Measurements from ENCODE around the gene HLA-F. TPM values are rescaled to one million over a fixed set of nuclear protein-coding genes. Genes with fewer than 3 reads are reported as not detected.

The HLA-F gene
- polyA plus RNA-seq, 1 donor from 2014 or later: 393 TPM

- peaks cover 3 to 16% (median 7%) of the 10 kb centered on the region in 3 donors for H3K4me1 Mint-ChIP-seq
These were observed 34.6 kb downstream of the HLA-F start for GRCh38 chr6:29757701-29758293.

DNA sequence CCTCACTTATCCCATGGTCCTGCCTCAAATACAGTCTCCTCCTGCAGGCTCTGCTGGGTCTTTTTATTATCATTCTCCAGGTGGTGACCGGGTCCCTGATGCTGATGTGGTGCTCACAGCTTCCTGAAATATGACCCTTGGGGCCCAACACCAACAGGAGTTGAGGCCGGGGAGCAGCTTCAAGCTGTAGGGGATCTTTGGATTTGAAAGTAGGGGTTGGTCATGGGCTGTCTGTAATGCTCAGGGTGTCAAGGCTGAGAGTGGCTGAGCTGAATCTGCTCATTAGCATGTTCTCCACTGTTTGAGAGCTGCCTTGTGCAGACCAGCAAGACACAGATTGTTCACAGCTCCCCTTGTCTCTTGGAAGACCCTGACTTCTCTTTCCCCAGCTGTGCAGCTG lies 35.5 kb downstream of the HLA-F start:
- Mint-ChIP-seq H3K27ac (no peak overlapping the region), H3K4me3 (peak overlapping the region in 1 of 4 donors; percentile 7), H3K36me3 (no peaks in the 10 kb centered on the region), H3K27me3 (peaks cover 44% of the 10 kb centered on the region), H3K9me3 (no peaks in the 10 kb centered on the region), H3K4me1 (peaks cover 0 to 10% (median 4%) of the 10 kb centered on the region in 3 donors)

More at GRCh38 chr6:29757701-29758293, 34.6 kb downstream of the HLA-F start:
- H3K27ac Mint-ChIP-seq: peak overlapping the region in 1 of 3 donors; percentile 87
- peaks cover 45% of the 10 kb centered on the region for H3K27me3 Mint-ChIP-seq
- H3K4me3 Mint-ChIP-seq: no peak overlapping the region
- no peaks in the 10 kb centered on the region for H3K9me3 Mint-ChIP-seq
- H3K36me3 Mint-ChIP-seq: no peaks in the 10 kb centered on the region

GRCh38 chr6:29759457-29759856 lies 36.2 kb downstream of the HLA-F start:
- Mint-ChIP-seq H3K36me3 (no peaks in the 10 kb centered on the region), H3K27ac (no peak overlapping the region), H3K4me1 (peaks cover 0 to 9% (median 4%) of the 10 kb centered on the region in 3 donors), H3K4me3 (no peak overlapping the region), H3K9me3 (no peaks in the 10 kb centered on the region), H3K27me3 (peaks cover 44% of the 10 kb centered on the region)

DNA sequence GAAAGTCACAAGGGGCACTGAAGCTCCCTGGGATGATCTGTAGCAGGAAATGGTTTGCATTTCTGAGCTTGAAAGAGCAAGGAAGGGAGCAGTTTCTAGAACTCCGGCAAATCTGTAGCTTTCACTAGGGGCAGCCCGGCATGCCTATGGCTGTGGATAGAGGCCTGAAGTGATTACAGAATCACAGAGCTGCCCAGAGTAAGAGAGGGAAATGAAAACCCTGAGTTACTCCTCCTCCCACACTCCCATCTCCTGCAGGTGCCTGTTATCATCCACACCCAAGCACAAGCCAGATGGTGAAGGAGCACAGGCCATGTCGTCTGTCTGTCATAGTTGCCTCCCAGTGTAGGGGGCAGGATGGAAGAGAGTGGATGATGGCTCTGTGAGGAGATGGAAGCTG lies 37.1 kb downstream of the HLA-F start:
- H3K36me3 Mint-ChIP-seq: no peaks in the 10 kb centered on the region
- H3K27me3 Mint-ChIP-seq: peaks cover 41% of the 10 kb centered on the region
- no peaks in the 10 kb centered on the region for H3K9me3 Mint-ChIP-seq
- no peak overlapping the region for H3K27ac Mint-ChIP-seq
- H3K4me1 Mint-ChIP-seq: peaks cover 0 to 9% (median 4%) of the 10 kb centered on the region in 3 donors
- no peak overlapping the region for H3K4me3 Mint-ChIP-seq

- Mint-ChIP-seq H3K4me3 (no peak overlapping the region), H3K9me3 (no peaks in the 10 kb centered on the region), H3K4me1 (peaks cover 0 to 9% (median 4%) of the 10 kb centered on the region in 3 donors), H3K27ac (no peak overlapping the region), H3K27me3 (peaks cover 34% of the 10 kb centered on the region), H3K36me3 (no peaks in the 10 kb centered on the region)
These were observed 38.8 kb downstream of the HLA-F start for GRCh38 chr6:29762051-29762450.

DNA sequence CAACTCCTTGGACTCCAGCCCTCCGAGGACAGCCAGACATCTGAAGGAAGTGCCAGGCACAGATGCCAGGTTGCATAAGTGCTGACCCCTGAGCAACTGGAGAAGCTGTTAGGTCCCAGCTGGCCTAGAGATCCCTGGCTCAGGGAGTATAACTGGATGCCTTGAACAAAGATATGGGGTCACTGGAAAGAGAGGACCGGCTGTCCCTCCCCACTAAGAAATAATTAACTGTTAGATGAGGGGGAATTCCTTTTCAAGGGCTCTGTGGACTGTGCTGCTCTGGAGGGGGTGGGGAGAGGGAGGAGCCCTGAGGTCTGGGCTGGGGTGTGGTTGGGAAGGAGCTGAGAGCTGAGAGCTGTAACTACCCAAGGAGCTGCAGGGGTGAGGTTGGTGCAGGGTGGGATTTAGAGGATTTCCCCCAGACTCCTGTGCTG lies 39.6 kb downstream of the HLA-F start:
- no peaks in the 10 kb centered on the region for H3K9me3 Mint-ChIP-seq
- peaks cover 0 to 9% (median 4%) of the 10 kb centered on the region in 3 donors for H3K4me1 Mint-ChIP-seq
- peaks cover 27% of the 10 kb centered on the region for H3K27me3 Mint-ChIP-seq
- no peak overlapping the region for H3K4me3 Mint-ChIP-seq
- H3K36me3 Mint-ChIP-seq: no peaks in the 10 kb centered on the region
- H3K27ac Mint-ChIP-seq: no peak overlapping the region

GRCh38 chr6:29763491-29764289 lies 40.5 kb downstream of the HLA-F start:
- no peak overlapping the region for H3K27ac Mint-ChIP-seq
- H3K36me3 Mint-ChIP-seq: no peaks in the 10 kb centered on the region
- no peak overlapping the region for H3K4me3 Mint-ChIP-seq
- peaks cover 26% of the 10 kb centered on the region for H3K27me3 Mint-ChIP-seq
- H3K9me3 Mint-ChIP-seq: no peaks in the 10 kb centered on the region
- H3K4me1 Mint-ChIP-seq: peaks cover 0 to 9% (median 4%) of the 10 kb centered on the region in 3 donors

GRCh38 chr6:29764422-29765196 lies 41.4 kb downstream of the HLA-F start:
- Mint-ChIP-seq H3K27me3 (peaks cover 23% of the 10 kb centered on the region), H3K27ac (no peak overlapping the region), H3K4me3 (no peak overlapping the region), H3K36me3 (no peaks in the 10 kb centered on the region), H3K9me3 (no peaks in the 10 kb centered on the region), H3K4me1 (peaks cover 0 to 9% (median 0%) of the 10 kb centered on the region in 3 donors)

DNA sequence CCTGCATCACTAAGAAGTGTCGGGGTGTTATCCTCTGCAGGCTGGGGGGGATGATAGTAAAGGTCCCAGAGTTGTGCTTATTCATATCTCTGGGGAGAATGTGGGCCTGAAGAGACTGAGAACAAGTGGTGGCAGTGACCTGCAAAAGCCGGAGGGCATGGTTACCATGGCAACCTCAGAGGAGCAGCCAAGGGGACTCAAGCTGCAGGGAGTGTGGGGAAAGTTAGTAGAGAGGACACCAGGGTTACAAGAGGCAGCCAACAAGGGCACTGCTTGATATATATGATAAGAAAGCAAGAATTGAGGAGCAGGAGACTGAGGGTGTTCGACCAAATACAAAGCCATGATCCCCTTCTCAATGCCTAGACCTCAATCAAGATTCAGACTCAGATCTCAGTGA lies 46.1 kb downstream of the HLA-F start:
- Mint-ChIP-seq H3K27ac (no peak overlapping the region), H3K27me3 (peaks cover 20% of the 10 kb centered on the region)

GRCh38 chr6:29770306-29770705 lies 47.1 kb downstream of the HLA-F start:
- Mint-ChIP-seq H3K4me1 (no peaks in the 10 kb centered on the region), H3K27me3 (peaks cover 20% of the 10 kb centered on the region), H3K27ac (no peak overlapping the region), H3K36me3 (peaks cover 4% of the 10 kb centered on the region), H3K4me3 (no peak overlapping the region), H3K9me3 (no peaks in the 10 kb centered on the region)

More for the DNA sequence above, 46.1 kb downstream of the HLA-F start:
- Mint-ChIP-seq H3K4me3 (no peak overlapping the region), H3K4me1 (no peaks in the 10 kb centered on the region), H3K9me3 (no peaks in the 10 kb centered on the region), H3K36me3 (peaks cover 4% of the 10 kb centered on the region)

- H3K27ac Mint-ChIP-seq: no peak overlapping the region
- no peak overlapping the region for H3K4me3 Mint-ChIP-seq
- peaks cover 0 to 6% (median 6%) of the 10 kb centered on the region in 3 donors for H3K9me3 Mint-ChIP-seq
- H3K36me3 Mint-ChIP-seq: peaks cover 6% of the 10 kb centered on the region
- H3K4me1 Mint-ChIP-seq: no peaks in the 10 kb centered on the region
- H3K27me3 Mint-ChIP-seq: peaks cover 33% of the 10 kb centered on the region
These were observed 53.5 kb downstream of the HLA-F start for GRCh38 chr6:29776684-29777083.

Other genes with a start within 250 kb of the HLA-F start
- not detected for gene MAS1L, start 235.5 kb upstream of the HLA-F start, polyA plus RNA-seq
- gene UBD, start 163.7 kb upstream of the HLA-F start, polyA plus RNA-seq: not detected
- not detected for gene OR2H2, start 138.3 kb upstream of the HLA-F start, polyA plus RNA-seq
- gene GABBR1, start 90.3 kb upstream of the HLA-F start, polyA plus RNA-seq: 6.8 TPM
- gene MOG, start 66.3 kb upstream of the HLA-F start, polyA plus RNA-seq: not detected
- 1.3 TPM for gene ZFP57, start 42.3 kb upstream of the HLA-F start, polyA plus RNA-seq
- gene HLA-G, start 104.4 kb downstream of the HLA-F start, polyA plus RNA-seq: 3.5 TPM
- 2,521 TPM for gene HLA-A, start 219.1 kb downstream of the HLA-F start, polyA plus RNA-seq

All from IgD-negative memory B cell (primary cell).